NCI-H2196 treated with DMSO at 0.1 percent for 48 hours (cell line): ENCODE measurements around the gene CACNA2D2.

ENCODE experiments used
- DNase-seq: peaks from one replicate; lab custom pipeline; 2025; ENCODE audit not compliant: unreplicated experiment; lab: John Stamatoyannopoulos, UW

The CACNA2D2 gene

GRCh38 chr3:50334339-50335075 lies 168.9 kb downstream of the CACNA2D2 start:
- no peak for DNase-seq

DNA sequence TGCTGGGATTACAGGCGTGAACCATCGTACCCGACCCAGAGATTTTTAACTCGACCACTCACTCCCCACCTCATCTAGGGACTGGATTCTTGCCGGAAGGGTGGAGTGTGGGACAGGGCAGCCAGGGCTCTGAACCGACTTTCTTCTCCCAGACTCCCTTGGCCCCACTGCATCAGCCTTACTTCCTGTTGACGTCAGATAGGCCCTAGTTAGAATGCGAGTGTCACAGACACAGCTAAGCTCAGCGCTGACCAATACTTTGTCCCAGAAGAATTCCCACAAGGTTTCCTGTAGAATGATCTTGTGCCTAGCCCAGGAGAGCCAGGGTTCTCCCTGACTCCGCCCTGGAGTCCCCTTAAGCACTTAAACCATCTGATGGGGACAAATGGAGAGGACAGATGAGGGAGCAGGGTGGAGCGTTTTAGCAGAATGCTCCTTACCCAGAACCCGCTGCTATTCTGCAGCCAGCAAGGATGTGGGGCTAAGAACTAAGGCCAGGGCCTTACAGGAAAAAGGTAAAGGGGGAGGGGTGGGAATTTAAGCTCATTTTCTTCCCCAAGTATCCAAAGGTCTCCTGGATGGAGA lies 169.6 kb downstream of the CACNA2D2 start:
- DNase-seq: no peak

GRCh38 chr3:50331364-50331907 lies 172.0 kb downstream of the CACNA2D2 start:
- no peak for DNase-seq

- DNase-seq: no peak
Observed at GRCh38 chr3:50330330-50330729, 173.1 kb downstream of the CACNA2D2 start.

DNA sequence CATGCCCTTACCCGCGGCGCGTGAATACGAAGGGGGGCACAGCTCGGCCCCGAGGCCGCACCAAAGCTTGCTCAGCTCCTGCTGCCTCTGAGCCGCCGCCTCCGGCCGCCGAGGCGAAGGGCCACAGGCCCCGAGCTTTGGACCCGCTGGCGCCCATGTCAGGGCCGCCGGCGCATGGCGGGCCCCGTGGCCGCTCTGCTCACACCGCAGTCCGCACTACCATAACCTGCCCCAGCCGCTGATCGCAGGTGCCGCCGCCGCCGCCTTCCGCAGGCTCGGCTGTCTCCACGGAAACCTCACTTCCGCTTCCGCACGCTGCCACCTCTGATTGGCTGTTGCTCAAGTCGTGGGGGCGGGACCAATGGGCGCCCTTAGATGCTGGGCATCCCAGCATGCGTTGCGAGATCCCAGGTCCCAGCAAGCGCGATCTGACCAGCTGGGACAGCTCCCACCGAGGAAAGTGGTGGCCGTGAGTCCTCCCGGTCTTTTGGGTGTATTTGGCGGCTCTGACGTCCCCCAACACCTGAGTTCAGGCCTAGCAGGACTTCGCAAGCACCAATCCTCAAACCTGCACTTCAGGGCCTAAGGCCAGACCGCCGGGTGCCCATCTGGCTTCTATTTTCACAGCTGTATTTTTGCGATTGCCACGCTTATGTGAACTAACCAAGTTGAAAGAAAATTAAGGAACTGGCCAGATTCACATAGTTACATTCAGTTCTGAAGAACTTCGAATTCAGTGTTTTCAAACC lies 175.3 kb downstream of the CACNA2D2 start, which contains the start of gene TUSC2:
Gene TUSC2 (minus strand): TSS at position 281 of the 749 bp plus-strand sequence. CDS start 124 bp downstream, at position 157.
- DNase-seq: peak; percentile 58

DNA sequence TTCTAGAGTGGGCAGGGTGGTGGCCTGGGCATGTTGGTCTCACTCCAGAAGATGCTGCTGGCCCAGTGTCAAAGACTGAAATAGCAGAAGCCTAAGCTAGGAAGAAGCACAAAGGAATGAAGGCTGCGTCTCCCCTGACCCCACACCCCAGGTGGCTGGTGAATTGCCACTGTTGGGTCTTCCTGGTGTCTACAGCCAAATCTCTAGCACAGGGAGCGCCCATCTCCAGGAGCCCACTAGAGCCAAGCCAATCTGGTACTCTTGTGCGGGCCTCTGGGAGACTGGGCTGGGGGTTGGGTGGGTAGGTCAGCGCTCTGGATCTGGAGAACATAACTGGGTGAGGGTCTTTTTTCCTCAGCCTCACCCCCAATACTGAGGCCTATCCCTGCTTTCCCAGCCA lies 176.3 kb downstream of the CACNA2D2 start:
- no peak for DNase-seq

GRCh38 chr3:50326182-50326541 lies 177.3 kb downstream of the CACNA2D2 start:
- DNase-seq: no peak

DNA sequence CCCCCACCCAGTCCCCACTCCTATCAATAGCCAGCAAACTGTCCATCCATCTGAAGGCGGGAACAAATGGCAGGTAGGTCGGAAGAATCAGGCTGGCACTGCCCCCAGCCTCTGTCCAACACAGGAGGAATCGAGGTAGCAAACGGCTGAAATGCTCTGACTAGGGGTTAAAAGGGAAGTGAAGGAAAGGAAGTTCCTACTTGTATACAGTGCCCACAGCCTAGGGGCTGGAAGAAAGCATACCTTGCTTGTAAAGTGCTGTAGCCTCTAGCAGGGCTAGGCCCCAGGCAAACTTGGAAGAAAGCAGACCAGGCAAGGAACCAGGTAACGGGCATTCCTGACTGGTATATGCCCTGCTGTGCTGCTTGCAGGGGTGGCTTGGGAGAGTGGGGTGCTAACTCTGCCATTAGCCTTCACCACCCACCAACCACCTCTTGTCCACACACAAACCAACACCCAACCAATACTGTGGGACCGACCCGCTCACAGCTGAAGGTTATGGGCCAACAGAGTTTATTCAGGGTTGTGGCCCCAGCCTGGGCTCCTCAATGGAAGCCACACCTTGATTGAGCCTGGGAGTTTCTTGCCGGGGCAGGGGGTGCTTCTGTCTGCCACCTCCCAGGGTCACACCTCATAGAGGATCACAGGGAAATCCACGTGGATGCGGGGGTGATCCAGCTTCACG lies 177.8 kb downstream of the CACNA2D2 start:
- no peak for DNase-seq

DNA sequence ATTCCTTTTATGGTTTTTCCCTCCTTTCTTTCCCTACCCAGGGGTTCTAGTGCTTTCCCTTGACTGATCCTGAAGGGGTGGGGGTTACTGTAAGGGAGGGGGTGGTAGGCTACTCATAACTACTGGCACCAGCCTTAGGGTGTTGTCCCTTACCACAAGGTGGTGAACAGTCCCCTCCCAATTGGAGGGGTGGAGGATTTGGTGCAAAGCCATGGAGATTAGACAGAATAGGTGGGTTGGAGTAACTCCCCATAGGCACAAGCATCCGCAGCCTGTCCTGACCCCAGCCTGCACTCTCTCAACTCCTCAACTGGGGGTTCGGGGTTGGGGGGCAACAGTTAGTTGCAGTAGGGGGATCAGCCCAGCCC lies 178.3 kb downstream of the CACNA2D2 start:
- no peak for DNase-seq

DNA sequence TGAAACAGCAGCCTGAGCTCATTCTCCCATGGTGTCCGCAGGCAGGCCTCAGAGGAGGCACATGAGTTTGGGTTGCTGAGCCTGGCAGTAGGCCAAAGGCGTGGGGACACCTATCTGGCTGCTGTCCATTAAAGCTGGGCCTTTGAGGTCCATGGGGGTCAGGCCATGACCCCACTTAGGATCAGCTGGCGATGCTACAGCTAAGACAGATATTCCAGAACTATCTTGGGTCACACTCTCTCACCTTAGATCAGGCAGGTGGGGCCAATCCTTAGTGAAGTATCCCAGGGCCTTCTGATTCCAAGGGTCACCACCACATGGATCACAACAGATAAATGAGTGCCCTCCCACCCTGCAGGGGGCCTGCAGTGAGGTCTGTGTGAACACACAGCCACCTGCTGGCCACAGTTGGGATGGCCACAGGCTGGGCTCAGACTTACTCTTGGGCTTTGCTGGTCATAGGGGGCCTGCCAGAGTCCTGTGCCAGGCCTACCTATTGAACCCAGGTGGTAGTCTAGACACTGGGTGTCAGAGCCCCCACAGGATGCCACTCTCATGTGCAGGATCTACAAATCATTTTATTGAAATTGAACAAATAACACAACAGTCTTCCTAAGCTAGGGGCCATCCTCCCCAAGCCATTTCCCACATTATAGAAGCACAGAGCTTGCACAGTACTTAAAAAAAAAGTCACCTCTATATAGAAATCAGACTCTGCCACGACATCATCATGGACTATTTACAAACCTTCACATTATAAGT lies 178.9 kb downstream of the CACNA2D2 start:
- DNase-seq: no peak

DNA sequence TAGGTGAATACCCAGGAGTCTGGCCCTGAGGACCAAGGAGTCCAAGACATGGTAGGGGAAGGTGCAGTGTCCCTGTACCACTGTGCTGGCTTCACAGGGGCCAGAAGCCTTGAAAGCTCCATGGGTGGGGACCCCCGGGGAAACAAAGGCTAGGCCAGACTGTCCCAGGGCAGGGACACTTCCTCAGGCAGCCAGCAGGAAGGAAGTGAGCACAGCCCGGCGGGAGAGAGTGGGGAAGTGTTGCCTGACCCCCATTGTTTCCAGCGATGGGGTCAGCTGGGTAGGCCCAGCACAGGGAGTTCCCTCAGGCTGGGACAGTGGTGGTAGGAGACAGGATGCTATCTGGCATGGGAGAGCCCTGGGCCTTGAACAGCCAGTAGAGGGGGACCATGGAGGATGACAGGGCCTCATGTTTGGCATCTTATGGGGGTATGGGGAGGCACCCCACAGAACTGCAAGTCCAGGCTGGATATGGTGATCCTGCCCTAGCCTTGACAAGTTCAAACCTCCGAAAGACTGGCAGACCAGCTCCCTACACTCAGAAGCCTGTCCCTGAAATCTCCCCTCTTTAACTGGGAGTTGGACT lies 179.7 kb downstream of the CACNA2D2 start:
- DNase-seq: no peak

- DNase-seq: no peak
Observed at GRCh38 chr3:50323092-50323600, 180.3 kb downstream of the CACNA2D2 start.

- DNase-seq: peak; percentile 48
Observed at GRCh38 chr3:50322386-50323091, 180.9 kb downstream of the CACNA2D2 start, which contains the start of gene HYAL2. HYAL2 (minus strand) TSS chr3:50322745; CDS start chr3:50320489, 2,256 bp downstream.

DNA sequence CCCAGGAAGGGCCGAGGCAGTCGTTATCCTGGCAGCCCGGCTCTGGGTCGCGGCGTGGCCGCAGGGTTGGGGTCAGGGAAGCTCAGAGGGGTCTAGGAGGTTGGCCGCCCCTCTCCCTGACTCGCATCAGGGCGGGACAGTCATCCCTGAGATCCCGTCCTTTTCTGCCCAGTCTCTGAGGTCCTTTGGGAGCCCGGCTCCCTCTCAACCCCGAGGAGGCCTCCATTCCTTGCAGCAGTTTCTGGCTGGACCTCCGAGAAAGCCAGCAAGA lies 181.4 kb downstream of the CACNA2D2 start:
- DNase-seq: no peak

DNA sequence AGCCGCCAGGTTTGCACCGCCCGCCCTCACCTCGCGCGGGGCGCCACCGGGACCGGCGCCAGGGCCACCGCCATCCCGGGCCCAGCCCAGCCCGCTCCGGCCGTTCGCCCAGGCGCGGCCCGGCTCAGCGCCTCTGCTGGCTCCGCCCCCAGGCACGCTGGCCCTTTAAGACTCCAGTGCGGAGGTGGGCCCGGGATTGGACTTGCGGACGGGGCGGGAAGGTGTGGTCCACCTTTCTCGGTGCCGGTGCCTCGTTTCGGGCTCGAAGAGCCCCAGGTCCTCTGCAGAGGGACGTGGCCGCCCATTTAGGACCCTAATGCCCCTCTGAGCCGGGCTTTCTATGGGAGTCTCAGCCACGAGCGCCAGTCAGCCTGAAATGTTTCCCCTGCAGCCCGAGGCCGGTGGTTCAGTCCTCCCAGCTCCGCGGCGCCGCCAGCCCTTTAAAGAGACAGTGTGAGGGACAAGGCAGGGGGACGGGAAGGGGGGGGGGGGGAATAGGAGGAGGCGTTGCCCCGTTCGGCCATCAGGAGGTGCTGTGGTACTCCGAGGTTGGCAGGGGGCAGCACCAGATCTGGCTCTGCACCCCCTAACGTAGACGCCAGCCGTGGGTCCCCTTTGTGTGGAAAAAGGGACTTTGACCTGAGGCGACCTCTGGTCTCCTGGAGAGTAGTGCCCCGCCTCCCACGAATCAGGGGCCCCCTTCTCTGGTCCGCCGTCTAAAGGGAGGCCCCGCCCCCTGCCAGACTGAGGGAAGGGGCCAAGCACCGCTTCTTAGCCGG lies 181.9 kb downstream of the CACNA2D2 start:
- DNase-seq: peak; percentile 69

GRCh38 chr3:50320853-50321335 lies 182.5 kb downstream of the CACNA2D2 start:
- no peak for DNase-seq

DNA sequence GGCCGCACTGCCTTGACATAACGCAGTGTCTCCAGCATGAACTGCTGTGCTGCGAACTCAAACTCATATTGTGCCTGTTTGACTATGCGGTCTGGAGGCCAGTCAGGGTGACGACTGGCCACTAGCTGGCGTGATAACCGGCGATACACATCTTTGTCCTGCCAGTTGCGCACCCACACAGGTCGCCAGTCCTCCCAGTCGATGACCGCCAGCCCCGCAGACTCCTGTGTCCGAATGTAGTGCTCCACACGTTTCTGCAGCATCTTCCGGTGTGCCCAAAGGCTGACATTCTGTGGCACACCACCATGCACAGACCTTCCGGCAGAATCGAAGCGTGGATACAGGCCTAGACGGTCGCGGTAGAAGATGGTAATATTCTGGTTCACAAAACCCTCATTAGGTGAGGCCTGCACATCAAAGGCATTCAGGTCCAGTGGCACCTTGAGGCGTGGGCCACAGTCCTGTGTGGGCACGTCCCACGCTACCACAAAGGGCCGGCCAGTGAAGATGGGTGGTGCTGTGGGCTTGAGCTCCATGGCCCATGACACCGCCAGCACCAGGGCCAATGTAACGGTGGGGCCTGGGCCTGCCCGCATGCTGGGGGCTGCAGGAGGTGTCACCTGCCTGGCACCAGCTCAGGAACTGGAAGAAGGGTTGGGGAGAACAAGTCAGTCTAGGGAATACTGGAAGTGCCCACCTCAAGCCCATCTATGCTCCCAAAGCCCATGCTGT lies 183.4 kb downstream of the CACNA2D2 start:
- DNase-seq: no peak
